DOHH2 (cell line): ENCODE results near the gene CREBBP.

Source experiments
- H3F3A ChIP-seq: fragments of 200-600 bp; sonication (generic), shearing (Covaris generic); 2 replicates; pipeline ENCODE4 v1.6.0; 2016; ENCODE audit warnings: antibody characterized with exemption, mild to moderate bottlenecking; ENCODE audit not compliant: control insufficient read depth, insufficient read depth
- H3K27ac ChIP-seq: fragments of 200-600 bp; sonication (generic); 2 replicates; pipeline ENCODE4 v1.5.1; 2014; ENCODE audit warnings: low read depth, mild to moderate bottlenecking, low read length, moderate library complexity
- H3K27me3 ChIP-seq: fragments of 200-600 bp; sonication (generic); 2 replicates; pipeline ENCODE4 v1.6.1; 2014; ENCODE audit warnings: mild to moderate bottlenecking, low read length, mixed read lengths; ENCODE audit not compliant: control insufficient read depth
- H3K36me3 ChIP-seq: fragments of 200-600 bp; sonication (generic); 2 replicates; pipeline ENCODE4 v1.6.1; 2014; ENCODE audit warnings: mild to moderate bottlenecking, low read length, moderate library complexity, mixed read lengths; ENCODE audit not compliant: control insufficient read depth
- H3K4me1 ChIP-seq: fragments of 200-600 bp; sonication (generic); 2 replicates; pipeline ENCODE4 v1.6.1; 2014; ENCODE audit warnings: mild to moderate bottlenecking, low read length, mixed read lengths; ENCODE audit not compliant: control insufficient read depth
- H3K4me2 ChIP-seq: fragments of 200-600 bp; sonication (generic); 2 replicates; pipeline ENCODE4 v1.6.0; 2014; ENCODE audit warnings: mild to moderate bottlenecking, low read length, moderate library complexity
- H3K4me3 ChIP-seq: fragments of 200-600 bp; sonication (generic); 2 replicates; pipeline ENCODE4 v1.5.1; 2014; ENCODE audit warnings: mild to moderate bottlenecking, low read length, mixed read lengths
- H3K79me2 ChIP-seq: fragments of 200-600 bp; sonication (generic); 2 replicates; pipeline ENCODE4 v1.6.1; 2014; ENCODE audit warnings: mild to moderate bottlenecking, low read length, mixed read lengths; ENCODE audit not compliant: control insufficient read depth
- H3K9me2 ChIP-seq: fragments of 200-600 bp; sonication (generic); replicated peaks from 2 replicates; pipeline ENCODE4 v1.6.1; 2014; ENCODE audit warnings: mild to moderate bottlenecking, low read length, mixed read lengths; ENCODE audit not compliant: control insufficient read depth
- H3K9me3 ChIP-seq: fragments of 200-600 bp; sonication (generic); 2 replicates; pipeline ENCODE4 v1.6.1; 2014; ENCODE audit warnings: antibody characterized with exemption, low read length, mixed read lengths; ENCODE audit not compliant: control insufficient read depth, insufficient read depth
- H4K20me1 ChIP-seq: fragments of 200-600 bp; sonication (generic); 2 replicates; pipeline ENCODE4 v1.6.0; 2014; ENCODE audit warnings: low read depth, mild to moderate bottlenecking, antibody characterized with exemption, low read length, moderate library complexity; ENCODE audit not compliant: control insufficient read depth, insufficient read depth
- CTCF ChIP-seq: fragments of 200-600 bp; sonication (generic); IDR thresholded peaks from one replicate; pipeline ENCODE4 v1.5.1; 2014; ENCODE audit warnings: antibody characterized with exemption, mild to moderate bottlenecking, low read depth, low read length; ENCODE audit not compliant: poor library complexity, severe bottlenecking
- EZH2phosphoT487 ChIP-seq: fragments of 200-600 bp; sonication (generic); IDR thresholded peaks from 2 replicates; pipeline ENCODE4 v1.6.1; 2017; ENCODE audit warnings: borderline replicate concordance, mild to moderate bottlenecking, antibody characterized with exemption, low read length, moderate library complexity, mixed read lengths

CREBBP gene

DNA sequence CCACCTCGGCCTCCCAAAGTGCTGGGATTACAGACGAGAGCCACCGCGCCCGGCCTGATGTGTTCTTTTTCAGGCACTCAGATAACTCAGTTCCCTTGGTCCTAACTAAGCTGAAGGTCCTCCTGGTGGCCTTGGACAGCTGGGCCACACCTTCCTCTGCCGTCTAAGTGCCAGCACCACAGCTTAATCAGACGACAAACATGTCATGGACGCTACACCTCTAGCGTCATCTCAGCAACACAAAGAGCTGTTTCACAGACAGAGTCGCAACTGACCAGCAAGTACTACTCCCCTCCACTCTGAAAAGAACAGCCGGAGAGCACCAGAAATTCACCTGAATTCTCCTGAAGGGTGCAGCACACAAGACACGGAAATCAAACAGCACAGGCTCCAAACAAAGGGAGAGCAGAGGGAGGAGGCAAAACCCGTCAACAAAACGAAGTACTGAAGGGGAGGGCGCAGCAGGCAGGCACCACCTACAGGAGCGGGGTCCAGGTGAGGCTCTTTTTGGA is 167.6 kb downstream of the CREBBP start:
- Histone ChIP-seq H3K27ac (no peak overlapping the region), H4K20me1 (peaks cover 7% of the 10 kb centered on the region; the same call in 1 of the 2 replicates), H3K4me3 (no peak overlapping the region), H3K36me3 (peaks cover 72% of the 10 kb centered on the region), H3K27me3 (no peaks in the 10 kb centered on the region), H3K9me3 (no peaks in the 10 kb centered on the region), H3F3A (no peaks in the 10 kb centered on the region), H3K79me2 (peaks cover 99% of the 10 kb centered on the region), H3K9me2 (no peaks in the 10 kb centered on the region), H3K4me2 (no peak overlapping the region; the same call in 1 of the 2 replicates), H3K4me1 (peaks cover 30% of the 10 kb centered on the region)
- no peak for TF ChIP-seq EZH2phosphoT487
- no peak for TF ChIP-seq CTCF

DNA sequence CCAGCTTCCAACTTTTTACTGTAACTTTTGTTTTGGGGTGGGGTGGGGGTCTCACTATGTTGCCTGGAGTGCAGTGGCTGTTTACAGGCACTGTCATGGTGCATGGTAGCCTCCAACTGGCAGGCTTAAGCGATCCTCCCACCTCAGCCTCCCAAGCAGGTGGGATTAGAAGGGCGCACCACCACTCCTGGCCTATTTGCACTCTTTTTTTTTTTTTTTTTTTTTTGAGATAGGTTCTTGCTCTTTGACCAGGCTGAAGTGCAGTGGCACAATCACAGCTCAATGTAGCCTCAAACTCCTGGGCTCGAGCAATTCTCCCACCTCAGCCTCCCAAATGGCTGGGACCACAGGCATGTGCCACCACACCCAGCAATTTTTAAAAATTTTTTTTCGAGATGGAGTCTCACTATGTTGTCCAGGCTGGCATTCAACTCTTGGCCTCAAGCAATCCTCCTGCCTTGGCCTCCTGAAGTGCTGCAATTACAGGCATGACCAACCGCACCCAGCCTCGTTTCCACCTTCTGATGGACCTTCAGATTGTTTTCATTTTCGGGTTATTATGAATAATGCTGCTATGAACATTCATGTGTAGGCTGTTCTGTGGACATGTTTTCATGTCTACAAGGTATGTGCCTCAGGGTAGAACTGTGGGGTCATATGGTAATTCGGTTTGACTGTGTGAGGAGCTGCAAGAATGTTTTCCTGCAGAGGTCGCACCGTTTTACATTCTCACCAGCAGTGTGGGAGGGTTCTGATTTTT is 174.1 kb downstream of the CREBBP start:
- Histone ChIP-seq H3K4me3 (no peak overlapping the region), H3K4me1 (peaks cover 6% of the 10 kb centered on the region), H3K79me2 (peaks cover 98% of the 10 kb centered on the region), H3K36me3 (peaks cover 59% of the 10 kb centered on the region), H3K27me3 (no peaks in the 10 kb centered on the region), H3K27ac (no peak overlapping the region), H3K9me3 (no peaks in the 10 kb centered on the region), H3K4me2 (no peak overlapping the region), H3F3A (0 out of 2 replicates have a peak, but pooled peaks cover 3% of the 10 kb centered on the region), H3K9me2 (no peaks in the 10 kb centered on the region), H4K20me1 (0 out of 2 replicates have a peak, but pooled peaks cover 4% of the 10 kb centered on the region)
- TF ChIP-seq EZH2phosphoT487: no peak
- no peak for TF ChIP-seq CTCF

DNA sequence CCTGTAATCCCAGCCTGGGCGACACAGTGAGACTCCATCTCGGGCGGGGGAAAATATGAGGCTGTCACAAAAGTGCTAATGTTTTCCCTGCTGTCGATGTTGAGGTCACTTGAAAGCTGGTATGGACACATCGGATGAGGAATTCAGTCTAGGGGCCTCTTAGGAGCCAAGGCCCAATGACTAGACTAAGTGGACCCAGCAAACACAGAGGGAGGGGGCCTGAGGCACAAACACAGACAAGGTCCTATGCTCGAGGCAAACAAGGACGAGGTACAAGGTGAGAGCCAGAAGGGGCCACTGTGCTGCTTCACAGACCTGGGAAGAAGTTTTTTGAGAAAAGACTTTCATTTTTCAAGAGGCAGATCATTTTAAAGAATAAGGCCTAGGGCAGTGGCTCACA is 178.4 kb downstream of the CREBBP start:
- no peaks in the 10 kb centered on the region for H3K9me2 ChIP-seq
- H3K4me3 ChIP-seq: no peak overlapping the region
- TF ChIP-seq EZH2phosphoT487 (no peak), CTCF (no peak)
- no peaks in the 10 kb centered on the region for H3K9me3 ChIP-seq
- H3K79me2 ChIP-seq: peaks cover 98% of the 10 kb centered on the region
- peaks cover 6% of the 10 kb centered on the region for H3K4me1 ChIP-seq
- 0 out of 2 replicates have a peak, but pooled peaks cover 3% of the 10 kb centered on the region for H3F3A ChIP-seq
- H3K27me3 ChIP-seq: no peaks in the 10 kb centered on the region
- H3K27ac ChIP-seq: no peak overlapping the region
- 0 out of 2 replicates have a peak, but pooled peaks cover 4% of the 10 kb centered on the region for H4K20me1 ChIP-seq
- H3K4me2 ChIP-seq: no peak overlapping the region
- H3K36me3 ChIP-seq: peaks cover 54% of the 10 kb centered on the region
